ENCODE data around the gene LANCL2.

DNA sequence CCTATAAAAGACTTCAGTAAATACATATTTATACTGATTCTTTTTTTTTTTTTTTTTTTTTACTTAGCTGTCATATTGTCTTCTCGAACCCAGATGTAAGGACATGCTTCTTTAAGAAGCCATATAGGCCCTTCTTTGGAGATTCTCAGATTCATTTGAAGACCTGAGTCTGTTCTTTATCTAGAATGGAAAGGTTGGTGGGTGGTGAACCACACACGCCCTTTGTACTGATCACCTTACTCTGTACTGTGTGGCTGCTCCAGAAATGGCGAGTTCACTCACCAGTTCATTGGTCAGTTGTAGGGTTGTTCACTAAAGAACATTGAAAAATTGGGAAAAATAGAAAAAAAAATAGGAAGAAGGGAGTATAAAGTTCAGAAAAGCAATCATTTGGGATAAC lies 32.5 kb downstream of the LANCL2 start:
- TF ChIP-seq, protein P1, sequence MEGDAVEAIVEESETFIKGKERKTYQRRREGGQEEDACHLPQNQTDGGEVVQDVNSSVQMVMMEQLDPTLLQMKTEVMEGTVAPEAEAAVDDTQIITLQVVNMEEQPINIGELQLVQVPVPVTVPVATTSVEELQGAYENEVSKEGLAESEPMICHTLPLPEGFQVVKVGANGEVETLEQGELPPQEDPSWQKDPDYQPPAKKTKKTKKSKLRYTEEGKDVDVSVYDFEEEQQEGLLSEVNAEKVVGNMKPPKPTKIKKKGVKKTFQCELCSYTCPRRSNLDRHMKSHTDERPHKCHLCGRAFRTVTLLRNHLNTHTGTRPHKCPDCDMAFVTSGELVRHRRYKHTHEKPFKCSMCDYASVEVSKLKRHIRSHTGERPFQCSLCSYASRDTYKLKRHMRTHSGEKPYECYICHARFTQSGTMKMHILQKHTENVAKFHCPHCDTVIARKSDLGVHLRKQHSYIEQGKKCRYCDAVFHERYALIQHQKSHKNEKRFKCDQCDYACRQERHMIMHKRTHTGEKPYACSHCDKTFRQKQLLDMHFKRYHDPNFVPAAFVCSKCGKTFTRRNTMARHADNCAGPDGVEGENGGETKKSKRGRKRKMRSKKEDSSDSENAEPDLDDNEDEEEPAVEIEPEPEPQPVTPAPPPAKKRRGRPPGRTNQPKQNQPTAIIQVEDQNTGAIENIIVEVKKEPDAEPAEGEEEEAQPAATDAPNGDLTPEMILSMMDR (IDR thresholded peaks at IDR 0.05 in 8 of 11, conservative IDR thresholded peaks at IDR 0.05 in 3 of 11) = no peak
- TF ChIP-seq POLR2A (IDR thresholded peaks at IDR 0.05) (no peak), POLR2AphosphoS5 (IDR thresholded peaks at IDR 0.05) (no peak)
